ENCODE data around the gene MUC22.

GRCh38 chr6:30997301-30997700 lies 13.0 kb upstream of the MUC22 start:
- no peak for TF ChIP-seq POLR2AphosphoS5 (IDR thresholded peaks at IDR 0.05)
- TF ChIP-seq POLR2A (IDR thresholded peaks at IDR 0.05): no peak
- TF ChIP-seq CTCF (IDR thresholded peaks at IDR 0.05): no peak
